ENCODE results near the gene DYNLT1. TPM values are rescaled to one million over a fixed set of nuclear protein-coding genes. Genes with fewer than 3 reads are reported as not detected.
A peak's percentile ranks its signal among the peaks of the same experiment; 100 is the strongest.
"Not testable (repeated sequence)": the region's sequence is repeated elsewhere in the genome, so short reads cannot be mapped to it uniquely, and the experiment has no call there.

The DYNLT1 gene
- total RNA-seq, 6 experiments from 2014 or later: 31.5 to 69.5 (median 40.0) TPM

GRCh38 chr6:158661156-158661685 lies 16.7 kb upstream of the DYNLT1 start:
- ATAC-seq (no peak), DNase-seq (peak in 1 of 3 donors; percentile 43)
- H3K9me3 ChIP-seq: no peaks in the 10 kb centered on the region
- WGBS (ENCODE audit: insufficient coverage, low coverage, low lambda C conversion rate, missing lambda C conversion rate): 86% methylated on average over 3 of the region's 3 CpGs
- H3K4me3 ChIP-seq: no peak overlapping the region
- no peaks in the 10 kb centered on the region for H3K36me3 ChIP-seq
- H3K27me3 ChIP-seq: no peaks in the 10 kb centered on the region
- no peak for TF ChIP-seq POLR2A (IDR thresholded peaks at IDR 0.05)
- intact Hi-C loops (cut with DNase I): no loop called here
- H3K27ac ChIP-seq: no peak overlapping the region
- H3K4me1 ChIP-seq: no peaks in the 10 kb centered on the region

- TF ChIP-seq, protein P1, sequence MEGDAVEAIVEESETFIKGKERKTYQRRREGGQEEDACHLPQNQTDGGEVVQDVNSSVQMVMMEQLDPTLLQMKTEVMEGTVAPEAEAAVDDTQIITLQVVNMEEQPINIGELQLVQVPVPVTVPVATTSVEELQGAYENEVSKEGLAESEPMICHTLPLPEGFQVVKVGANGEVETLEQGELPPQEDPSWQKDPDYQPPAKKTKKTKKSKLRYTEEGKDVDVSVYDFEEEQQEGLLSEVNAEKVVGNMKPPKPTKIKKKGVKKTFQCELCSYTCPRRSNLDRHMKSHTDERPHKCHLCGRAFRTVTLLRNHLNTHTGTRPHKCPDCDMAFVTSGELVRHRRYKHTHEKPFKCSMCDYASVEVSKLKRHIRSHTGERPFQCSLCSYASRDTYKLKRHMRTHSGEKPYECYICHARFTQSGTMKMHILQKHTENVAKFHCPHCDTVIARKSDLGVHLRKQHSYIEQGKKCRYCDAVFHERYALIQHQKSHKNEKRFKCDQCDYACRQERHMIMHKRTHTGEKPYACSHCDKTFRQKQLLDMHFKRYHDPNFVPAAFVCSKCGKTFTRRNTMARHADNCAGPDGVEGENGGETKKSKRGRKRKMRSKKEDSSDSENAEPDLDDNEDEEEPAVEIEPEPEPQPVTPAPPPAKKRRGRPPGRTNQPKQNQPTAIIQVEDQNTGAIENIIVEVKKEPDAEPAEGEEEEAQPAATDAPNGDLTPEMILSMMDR (IDR thresholded peaks at IDR 0.05): peak; percentile 52 to 68 (median 62)
- TF ChIP-seq POLR2A (IDR thresholded peaks at IDR 0.05): no peak
- ATAC-seq (peak; percentile 75 to 90 (median 80)), DNase-seq (peak in 1 of 3 donors; percentile 43)
- no peaks in the 10 kb centered on the region for H3K9me3 ChIP-seq
- no peaks in the 10 kb centered on the region for H3K36me3 ChIP-seq
- H3K4me1 ChIP-seq: peaks cover 0 to 2% (median 0%) of the 10 kb centered on the region in 4 donors
- H3K27ac ChIP-seq: no peak overlapping the region
- WGBS (ENCODE audit: insufficient coverage, low coverage, low lambda C conversion rate, missing lambda C conversion rate): 18% methylated on average over 8 of the region's 10 CpGs
- intact Hi-C loops (cut with DNase I): no loop called here
- no peaks in the 10 kb centered on the region for H3K27me3 ChIP-seq
- H3K4me3 ChIP-seq: no peak overlapping the region
Observed at GRCh38 chr6:158660333-158660754, 15.8 kb upstream of the DYNLT1 start.

GRCh38 chr6:158656986-158657385 lies 12.4 kb upstream of the DYNLT1 start:
- H3K4me1 ChIP-seq; intact Hi-C loops (cut with DNase I); H3K27ac ChIP-seq; H3K4me3 ChIP-seq; H3K9me3 ChIP-seq; H3K27me3 ChIP-seq; H3K36me3 ChIP-seq: not testable (repeated sequence)
- DNase-seq (peak in 1 of 3 donors; percentile 30), ATAC-seq (peak in 1 of 4 donors; percentile 4)
- WGBS (ENCODE audit: insufficient coverage, low coverage, low lambda C conversion rate, missing lambda C conversion rate): 69% methylated on average over 9 of the region's 9 CpGs

DNA sequence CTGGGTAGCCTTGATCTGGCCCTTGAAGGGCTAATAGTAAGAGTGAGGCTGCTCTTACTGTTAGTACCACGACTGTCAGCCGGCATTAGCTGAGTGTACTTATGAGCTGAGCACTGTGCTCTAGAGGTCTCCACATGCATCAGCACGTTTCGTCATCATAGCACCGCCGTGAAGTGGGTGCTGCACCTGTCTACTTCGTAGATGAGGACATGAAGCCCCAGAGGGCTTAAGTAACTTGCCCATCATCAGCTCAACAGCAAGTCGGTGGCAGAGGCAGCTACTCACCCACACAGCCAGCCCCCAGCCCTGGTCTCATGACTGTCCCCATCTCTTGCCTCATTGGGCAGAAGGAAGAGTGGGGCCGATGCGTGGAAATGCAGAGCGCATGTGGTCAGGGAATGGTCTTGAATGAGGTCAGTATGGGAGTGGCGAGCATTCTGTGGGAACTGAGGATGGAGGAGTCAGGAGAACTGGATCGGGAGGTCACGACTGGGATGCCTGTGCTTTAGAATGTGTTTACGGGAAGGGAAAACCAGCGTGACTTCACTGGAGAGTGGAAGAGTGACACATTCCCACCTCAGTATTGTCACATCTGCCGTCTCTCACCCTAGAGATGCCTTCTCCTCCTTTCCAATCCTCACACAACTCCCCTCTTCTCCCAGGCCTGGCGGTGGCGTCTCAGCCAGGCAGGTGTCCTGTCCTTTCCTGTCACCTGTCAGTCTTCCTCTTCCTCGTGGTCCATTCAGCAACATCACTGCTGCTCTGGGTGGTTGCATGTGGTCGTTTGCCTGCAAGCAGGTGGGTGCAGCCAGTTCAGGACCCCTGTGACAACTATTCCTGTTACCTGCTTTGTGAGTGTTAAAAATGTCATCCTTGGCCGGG lies 11.3 kb upstream of the DYNLT1 start:
- DNase-seq: peak in 1 of 3 donors; percentile 39
- intact Hi-C loops (cut with DNase I): no loop called here
- H3K36me3 ChIP-seq: no peaks in the 10 kb centered on the region
- no peaks in the 10 kb centered on the region for H3K27me3 ChIP-seq
- H3K4me3 ChIP-seq: no peak overlapping the region
- peaks cover 0 to 4% (median 0%) of the 10 kb centered on the region in 4 donors for H3K4me1 ChIP-seq
- ATAC-seq: no peak
- 71% methylated on average over 11 of the region's 22 CpGs for WGBS (ENCODE audit: insufficient coverage, low coverage, low lambda C conversion rate, missing lambda C conversion rate)
- H3K27ac ChIP-seq: no peak overlapping the region
- no peak for TF ChIP-seq POLR2A (IDR thresholded peaks at IDR 0.05)
- TF ChIP-seq, protein P1 (IDR thresholded peaks at IDR 0.05): no peak
- no peaks in the 10 kb centered on the region for H3K9me3 ChIP-seq

GRCh38 chr6:158654960-158655489 lies 10.5 kb upstream of the DYNLT1 start:
- H3K36me3 ChIP-seq: no peaks in the 10 kb centered on the region
- DNase-seq (peak in 1 of 3 donors; percentile 45), ATAC-seq (peak; percentile 44 to 57 (median 55))
- peak overlapping the region in 1 of 3 donors; percentile 10 for H3K27ac ChIP-seq
- intact Hi-C loops (cut with DNase I): no loop called here
- H3K4me3 ChIP-seq: no peak overlapping the region
- whole genome bisulfite sequencing (ENCODE audit: insufficient coverage, low coverage, low lambda C conversion rate, missing lambda C conversion rate): 38% methylated on average over 10 of the region's 10 CpGs
- no peaks in the 10 kb centered on the region for H3K9me3 ChIP-seq
- H3K27me3 ChIP-seq: no peaks in the 10 kb centered on the region
- TF ChIP-seq, protein P1 (IDR thresholded peaks at IDR 0.05): peak in 1 of 4 donors; percentile 4
- no peak for TF ChIP-seq POLR2A (IDR thresholded peaks at IDR 0.05)
- H3K4me1 ChIP-seq: peaks cover 0 to 4% (median 0%) of the 10 kb centered on the region in 4 donors

Measured in right lobe of liver (tissue), 6 donors.